NCI-H2196 (cell line): ENCODE data around the gene ACTN4.

Experiments used
- DNase-seq: peaks from one replicate; lab custom pipeline; 2025; ENCODE audit not compliant: unreplicated experiment; lab: John Stamatoyannopoulos, UW

The ACTN4 gene

GRCh38 chr19:38693380-38694223 is 46.2 kb downstream of the ACTN4 start:
- DNase-seq, result no peak

- DNase-seq, result no peak
Measured at GRCh38 chr19:38695317-38695683, 47.9 kb downstream of the ACTN4 start.

GRCh38 chr19:38695832-38696728 is 48.6 kb downstream of the ACTN4 start:
- DNase-seq, result no peak

- DNase-seq, result no peak
Measured at GRCh38 chr19:38696729-38697055, 49.2 kb downstream of the ACTN4 start.

- DNase-seq, result no peak
Measured at GRCh38 chr19:38697197-38697596, 49.7 kb downstream of the ACTN4 start.

- no peak for DNase-seq
Measured at GRCh38 chr19:38697641-38698071, 50.2 kb downstream of the ACTN4 start.

GRCh38 chr19:38698225-38699026 is 51.0 kb downstream of the ACTN4 start:
- no peak for DNase-seq

GRCh38 chr19:38699027-38699346 is 51.5 kb downstream of the ACTN4 start:
- DNase-seq, result no peak

- DNase-seq, result no peak
Measured at GRCh38 chr19:38699647-38700349, 52.3 kb downstream of the ACTN4 start.

GRCh38 chr19:38700350-38700901 is 53.0 kb downstream of the ACTN4 start:
- DNase-seq, result no peak

- DNase-seq, result no peak
Measured at GRCh38 chr19:38700902-38701454, 53.5 kb downstream of the ACTN4 start.

- DNase-seq, result no peak
Measured at GRCh38 chr19:38701455-38702063, 54.1 kb downstream of the ACTN4 start.

GRCh38 chr19:38702278-38702677 is 54.8 kb downstream of the ACTN4 start:
- no peak for DNase-seq

GRCh38 chr19:38703509-38703908 is 56.1 kb downstream of the ACTN4 start:
- no peak for DNase-seq

GRCh38 chr19:38704488-38705026 is 57.1 kb downstream of the ACTN4 start:
- DNase-seq, result no peak

- no peak for DNase-seq
Measured at GRCh38 chr19:38705197-38706019, 58.0 kb downstream of the ACTN4 start.

GRCh38 chr19:38706792-38707511 is 59.5 kb downstream of the ACTN4 start:
- DNase-seq, result no peak

- DNase-seq, result peak; percentile 46
Measured at GRCh38 chr19:38707512-38708114, 60.2 kb downstream of the ACTN4 start.
